GM20431 (cell line): ENCODE results near the gene CFAP65.

ENCODE experiments used
- in situ Hi-C: fragments of 300-500 bp; cut with MseI, MboI; formaldehyde crosslinking; loops from one replicate; pipeline ENCODE4 v1.15.0; 2020; ENCODE audit warnings: low sequenced_read_pairs; ENCODE audit not compliant: unreplicated experiment

CFAP65 gene

DNA sequence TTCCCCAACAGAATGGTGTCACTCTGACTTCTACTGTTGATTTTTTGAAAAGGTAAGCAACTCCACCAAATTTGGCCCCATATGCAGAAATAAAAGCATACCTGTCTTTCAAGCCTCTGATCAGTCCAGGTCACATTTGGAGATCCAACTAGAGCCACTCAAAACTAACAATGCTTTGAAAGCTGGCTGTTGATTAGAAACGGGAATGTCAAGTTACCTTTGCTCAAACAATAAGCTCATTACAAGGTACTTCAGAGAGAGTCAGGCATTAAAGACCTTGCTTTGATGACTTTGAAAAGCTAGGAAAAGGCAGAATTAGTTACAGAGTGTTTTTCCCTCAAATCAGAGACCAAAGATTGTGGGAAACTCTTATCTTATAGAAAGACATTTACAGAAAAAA lies 24.2 kb upstream of the CFAP65 start:
- in situ Hi-C loops = no loop called here

- in situ Hi-C loops = no loop called here
Measured at GRCh38 chr2:219062081-219062480, 20.8 kb upstream of the CFAP65 start.

GRCh38 chr2:219060821-219061791 lies 19.8 kb upstream of the CFAP65 start, which contains the start of gene IHH:
IHH (minus strand) TSS chr2:219060921; CDS start chr2:219060467, 454 bp downstream.
- in situ Hi-C loops = no loop called here

GRCh38 chr2:219059725-219060682 lies 18.7 kb upstream of the CFAP65 start:
- in situ Hi-C loops = no loop called here

DNA sequence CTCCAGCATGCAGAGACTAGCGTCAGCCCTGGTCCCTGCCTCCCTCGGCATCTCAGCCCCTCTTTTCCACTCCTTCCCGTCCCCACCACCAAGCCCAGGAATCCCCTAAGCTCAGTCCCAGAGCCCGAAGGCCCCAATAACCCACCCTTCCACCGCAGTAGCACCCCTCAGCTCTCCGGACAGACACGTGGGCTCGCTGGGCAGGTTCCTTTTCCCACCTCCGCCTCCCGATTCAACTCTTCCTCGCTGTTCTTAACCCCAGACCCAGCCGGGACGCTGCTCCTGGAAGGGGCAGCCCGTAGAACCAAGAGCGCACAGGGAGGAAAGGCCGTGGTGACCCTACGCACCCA lies 18.0 kb upstream of the CFAP65 start:
- in situ Hi-C loops = no loop called here

DNA sequence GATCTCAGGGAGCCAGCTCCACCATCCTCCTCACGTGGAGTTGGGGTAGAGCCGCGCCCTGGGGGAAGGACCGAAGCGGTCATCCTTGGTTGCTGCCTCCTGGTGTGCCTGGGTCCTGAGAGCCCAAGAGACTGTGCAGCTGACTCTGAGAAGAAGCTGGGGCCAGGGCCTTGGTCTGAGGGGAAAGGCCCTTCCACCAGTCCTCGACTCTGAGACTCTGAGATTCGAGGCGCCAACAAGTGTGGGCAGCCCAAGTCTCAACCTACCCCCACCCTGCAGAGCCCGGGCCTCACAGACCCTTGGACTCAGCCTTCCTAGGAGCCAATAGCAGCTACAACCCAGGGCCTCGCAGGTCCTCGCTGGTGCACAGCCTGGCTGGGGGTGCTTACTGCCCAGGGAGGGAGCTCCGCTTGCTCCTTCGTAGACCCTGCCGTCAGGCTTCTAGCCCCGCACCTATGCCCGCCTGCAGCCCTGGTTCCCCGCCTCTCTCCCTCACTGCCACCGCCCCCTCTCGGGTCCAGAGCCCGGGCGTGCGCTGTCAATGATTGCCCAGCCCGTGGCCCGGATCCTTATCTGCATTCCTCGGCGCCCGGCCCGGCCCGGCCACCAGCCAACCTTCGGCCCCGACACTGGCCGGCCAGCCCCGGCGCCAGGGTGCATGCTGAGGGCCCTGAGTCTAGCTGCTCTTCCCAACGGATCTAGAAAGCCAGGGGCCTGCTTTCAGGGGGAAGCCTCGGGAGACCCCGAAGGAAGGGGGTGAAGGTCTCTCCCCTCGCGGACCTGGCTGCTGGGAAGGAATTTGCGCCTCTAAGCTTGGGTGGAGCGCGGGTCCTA lies 17.4 kb upstream of the CFAP65 start:
- in situ Hi-C loops = no loop called here

DNA sequence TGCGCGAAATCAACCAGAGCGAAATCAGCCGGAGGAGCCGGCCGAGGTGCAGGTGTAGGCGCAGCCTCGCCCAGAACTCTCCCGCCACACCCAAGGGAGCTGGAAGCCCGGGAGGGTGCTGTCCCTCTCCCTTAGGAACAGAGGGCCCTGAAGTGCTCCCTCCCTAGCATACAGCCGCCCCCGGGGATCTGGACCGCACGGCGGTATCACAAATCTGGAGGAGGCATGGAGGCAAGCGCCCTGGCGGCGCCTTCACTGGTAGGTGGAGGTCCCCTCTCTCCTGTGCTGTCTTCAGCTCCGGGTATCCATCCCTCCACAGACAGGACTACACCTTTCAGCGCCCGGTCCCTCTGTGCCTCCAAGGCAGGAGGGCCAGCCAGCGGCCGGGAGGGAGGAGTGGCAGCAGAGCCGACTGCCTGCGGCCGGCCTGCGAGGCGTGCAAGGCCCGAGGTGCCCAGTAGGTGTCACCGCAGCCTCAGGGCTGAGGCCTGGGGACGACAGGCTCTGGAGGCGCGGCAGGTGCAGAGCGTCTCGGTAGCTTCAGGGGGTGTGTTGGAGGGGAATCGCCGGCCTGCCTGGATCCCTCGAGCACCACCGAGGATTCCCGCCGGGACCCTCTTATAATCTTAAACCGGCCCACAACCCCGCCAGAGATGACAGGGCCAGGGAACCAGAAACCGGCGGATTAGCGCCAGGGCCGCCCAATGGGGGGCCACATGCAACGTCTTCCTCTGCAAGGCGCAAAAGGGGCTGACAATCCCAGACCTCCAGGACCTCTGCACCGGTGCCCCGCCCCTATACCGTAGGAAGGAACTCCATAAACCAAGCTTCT lies 16.6 kb upstream of the CFAP65 start:
- in situ Hi-C loops = no loop called here

DNA sequence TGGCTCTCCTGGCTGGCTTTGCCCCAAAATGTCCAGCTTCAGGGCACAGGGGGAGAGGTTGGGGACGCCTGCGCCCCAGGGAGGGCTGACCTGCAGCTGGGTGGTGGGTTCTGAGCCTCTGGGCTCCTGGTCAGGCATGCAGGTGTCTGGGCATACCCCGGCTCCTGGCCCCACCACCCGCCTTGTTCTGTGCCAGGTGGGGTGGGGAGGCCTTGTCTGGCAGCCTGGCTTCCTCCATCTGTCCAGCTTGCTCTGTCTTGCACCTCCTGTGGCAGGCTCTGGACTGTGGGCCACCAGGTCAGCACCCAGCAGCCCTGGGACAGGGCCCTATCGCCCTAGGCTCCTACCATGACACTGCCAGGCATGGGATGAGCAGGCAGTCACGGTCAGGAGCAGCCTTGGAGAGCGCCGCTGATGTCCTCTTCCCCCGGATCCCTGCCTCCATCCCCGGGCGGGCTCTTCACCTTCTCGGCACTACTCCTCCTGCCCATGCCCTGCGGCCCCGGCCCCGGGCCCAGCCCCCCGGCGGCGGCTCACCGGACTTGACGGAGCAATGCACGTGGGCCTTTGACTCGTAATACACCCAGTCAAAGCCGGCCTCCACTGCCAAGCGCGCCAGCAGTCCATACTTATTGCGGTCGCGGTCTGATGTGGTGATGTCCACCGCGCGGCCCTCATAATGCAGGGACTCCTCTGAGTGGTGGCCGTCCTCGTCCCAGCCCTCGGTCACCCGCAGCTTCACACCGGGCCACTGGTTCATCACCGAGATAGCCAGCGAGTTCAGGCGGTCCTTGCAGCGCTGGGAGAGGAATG lies 15.8 kb upstream of the CFAP65 start:
- in situ Hi-C loops = no loop called here

GRCh38 chr2:219056176-219056895 lies 15.0 kb upstream of the CFAP65 start:
- in situ Hi-C loops = no loop called here

GRCh38 chr2:219054956-219055903 lies 13.9 kb upstream of the CFAP65 start:
- in situ Hi-C loops = no loop called here

- in situ Hi-C loops = no loop called here
Measured at GRCh38 chr2:219049282-219049681, 8.0 kb upstream of the CFAP65 start.

GRCh38 chr2:219045937-219046550 lies 4.7 kb upstream of the CFAP65 start:
- in situ Hi-C loops = no loop called here

DNA sequence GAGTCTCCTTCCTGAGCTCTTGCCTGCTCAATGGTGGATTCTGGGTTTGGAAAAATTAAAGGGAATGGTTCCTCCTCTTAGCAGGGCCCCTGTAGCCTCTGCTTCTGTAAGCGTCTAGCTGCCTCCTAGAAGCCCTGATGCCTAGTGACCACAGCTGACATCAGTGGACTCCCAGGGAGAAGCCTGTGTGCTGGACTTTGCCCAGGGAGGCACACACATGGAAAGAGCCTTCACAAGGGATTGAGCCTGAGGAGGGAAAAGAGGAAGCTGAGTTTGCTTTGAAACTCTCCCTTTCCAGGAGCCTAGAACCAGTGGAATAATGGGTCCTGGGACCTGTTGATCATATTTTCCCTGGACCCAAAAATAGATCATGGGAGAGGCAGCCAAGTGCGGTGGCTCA lies 1.4 kb upstream of the CFAP65 start:
- in situ Hi-C loops = no loop called here

DNA sequence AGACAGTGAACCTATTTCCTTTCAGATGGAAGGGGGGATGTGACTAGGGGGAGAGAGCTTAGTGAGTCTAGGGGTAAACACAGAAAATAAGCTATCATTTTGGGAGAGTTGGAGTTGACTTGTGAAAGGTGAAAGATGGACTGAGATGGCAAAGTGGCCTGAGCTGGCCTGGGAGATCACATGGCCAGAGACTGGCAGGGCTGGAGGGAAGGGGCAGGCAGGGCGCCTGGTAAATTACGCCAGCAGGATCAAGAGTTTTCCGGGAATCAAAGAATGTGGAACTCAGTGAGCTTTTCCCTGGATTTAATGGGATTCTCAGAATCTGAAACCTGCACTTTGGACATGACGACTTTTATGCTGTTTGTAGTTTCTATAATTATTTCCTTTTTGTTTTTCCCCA lies 841 bp upstream of the CFAP65 start:
- in situ Hi-C loops = no loop called here

GRCh38 chr2:219038600-219038999 lies 2.7 kb downstream of the CFAP65 start:
- in situ Hi-C loops = no loop called here
